NB4 (cell line): ENCODE data around the gene ANKRD60.

Source experiments
- DNase-seq: peaks from one replicate; pipeline ENCODE4 v3.0.0; 2010; ENCODE audit warnings: low read depth
- H3K4me3 ChIP-seq: one replicate; pipeline ENCODE4 v1.5.1; 2011; ENCODE audit warnings: mild to moderate bottlenecking, low read depth, low read length, moderate library complexity
- CTCF ChIP-seq: IDR thresholded peaks from one replicate; pipeline ENCODE4 v1.5.1; 2012; ENCODE audit warnings: low read depth, low read length
- MYC ChIP-seq: IDR thresholded peaks from 2 replicates; pipeline ENCODE4 v1.6.1; 2011; ENCODE audit warnings: low read depth, low read length
- POLR2A ChIP-seq: IDR thresholded peaks from 2 replicates; pipeline ENCODE4 v1.6.1; 2011; ENCODE audit warnings: mild to moderate bottlenecking; ENCODE audit not compliant: insufficient read length; ENCODE audit errors: extremely low read depth
- TF ChIP-seq, protein P1 (sequence below): IDR thresholded peaks from 2 replicates; pipeline ENCODE4 v1.6.1; 2011; ENCODE audit warnings: low read depth, low read length

ANKRD60 gene

GRCh38 chr20:58213716-58214115 lies 14.7 kb downstream of the ANKRD60 start:
- no peak for TF ChIP-seq MYC
- no peak for TF ChIP-seq CTCF
- no peak for TF ChIP-seq POLR2A
- TF ChIP-seq, protein P1, sequence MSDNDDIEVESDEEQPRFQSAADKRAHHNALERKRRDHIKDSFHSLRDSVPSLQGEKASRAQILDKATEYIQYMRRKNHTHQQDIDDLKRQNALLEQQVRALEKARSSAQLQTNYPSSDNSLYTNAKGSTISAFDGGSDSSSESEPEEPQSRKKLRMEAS: no peak
- no peak for DNase-seq

DNA sequence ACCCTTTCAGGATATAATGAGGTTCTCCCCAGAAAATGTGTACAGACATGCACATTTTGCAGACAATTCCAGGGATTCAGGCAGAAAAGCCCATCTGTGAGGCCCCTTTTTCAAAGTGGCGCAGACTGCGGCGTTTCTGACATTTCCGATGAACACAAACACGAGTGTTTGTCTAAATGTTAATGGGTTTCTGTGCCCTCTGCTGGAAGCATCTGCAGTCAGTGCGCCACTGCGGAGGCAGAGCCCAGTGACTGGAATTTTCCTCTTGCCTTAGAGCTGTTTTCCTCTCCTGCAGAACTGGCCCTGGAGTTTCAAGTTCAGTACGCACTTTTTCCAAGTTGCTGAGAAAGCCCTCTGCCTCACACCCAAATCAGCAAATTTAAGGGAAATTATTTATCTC lies 15.3 kb downstream of the ANKRD60 start:
- no peak for TF ChIP-seq CTCF
- no peak overlapping the region for H3K4me3 ChIP-seq
- no peak for DNase-seq

More at GRCh38 chr20:58213716-58214115, 14.7 kb downstream of the ANKRD60 start:
- H3K4me3 ChIP-seq: no peak overlapping the region

- DNase-seq: no peak
- TF ChIP-seq MYC (no peak), CTCF (no peak)
- TF ChIP-seq, protein P1: no peak
- H3K4me3 ChIP-seq: no peak overlapping the region
These were observed 15.8 kb downstream of the ANKRD60 start for GRCh38 chr20:58212636-58213035.

- DNase-seq: no peak
- no peak overlapping the region for H3K4me3 ChIP-seq
- no peak for TF ChIP-seq POLR2A
- TF ChIP-seq, protein P1: no peak
- TF ChIP-seq MYC: no peak
- no peak for TF ChIP-seq CTCF
These were observed 18.1 kb downstream of the ANKRD60 start for GRCh38 chr20:58210398-58210747.

GRCh38 chr20:58209652-58210397 lies 18.6 kb downstream of the ANKRD60 start:
- TF ChIP-seq, protein P1: peak; percentile 76; the same call in 1 of the 2 replicates
- TF ChIP-seq CTCF: peak; percentile 100
- TF ChIP-seq MYC: peak; percentile 90
- no peak for TF ChIP-seq POLR2A
- H3K4me3 ChIP-seq: no peak overlapping the region
- peak; percentile 80 for DNase-seq

DNA sequence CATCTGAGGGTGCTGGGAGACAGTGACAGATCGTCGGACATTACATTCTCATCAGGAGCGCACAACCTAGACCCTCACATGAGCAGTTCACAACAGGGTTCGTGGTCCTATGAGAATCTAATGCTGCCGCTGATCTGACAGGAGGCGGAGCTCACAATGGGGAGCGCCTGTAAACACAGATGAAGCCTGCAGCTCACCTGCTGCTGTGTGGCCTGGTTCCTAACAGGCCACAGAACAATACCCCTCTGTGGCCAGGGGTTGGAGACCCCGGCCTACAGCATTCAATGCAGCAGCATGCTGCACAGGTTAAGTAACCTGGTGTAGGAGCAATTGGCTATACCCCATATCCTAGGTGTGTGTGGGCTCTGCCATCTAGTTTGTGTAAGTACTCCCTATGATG lies 19.5 kb downstream of the ANKRD60 start:
- no peak overlapping the region for H3K4me3 ChIP-seq
- no peak for DNase-seq
- TF ChIP-seq POLR2A: no peak
- TF ChIP-seq, protein P1: no peak
- no peak for TF ChIP-seq CTCF
